Pancreas (tissue), 10 donors: Measurements from ENCODE around the gene DMD. TPM values are rescaled to one million over a fixed set of nuclear protein-coding genes. Genes with fewer than 3 reads are reported as not detected.

Experiments used
- ATAC-seq, 4 donors: fragments of 200-7000 bp; cut with Tn5 transposase; one replicate each; pipeline versions ENCODE4 v1.8.0 to v1.9.1; 2020; ENCODE audit warnings: mild to moderate bottlenecking in 4 of 4, moderate library complexity in 4 of 4
- DNase-seq, 6 donors: peaks; one replicate each; pipeline ENCODE4 v3.0.0-alpha.2; 2020
- FAIRE-seq: peaks from 2 replicates; lab custom pipeline; 2012; peaks lifted over from hg19 to GRCh38; lab: Jason Lieb, UNC
- H3K27ac ChIP-seq, 4 donors: fragments of 200-600 bp; sonication (generic); 1 replicate in 3 of 4; 2 replicates in 1 of 4; pipeline versions ENCODE4 v1.5.0 to v1.8.0; 2020
- H3K27me3 ChIP-seq, 4 donors: fragments of 200-600 bp; one replicate each; pipeline ENCODE4 v1.8.0; 2021
- H3K36me3 ChIP-seq, 3 donors: fragments of 200-600 bp; sonication (generic) in 1 of 3; one replicate each; pipeline versions ENCODE4 v1.5.0 to v1.8.0; 2020 to 2021
- H3K4me1 ChIP-seq, 3 donors: fragments of 200-600 bp; one replicate each; pipeline ENCODE4 v1.8.0; 2021
- H3K4me3 ChIP-seq, 4 donors: fragments of 200-600 bp; sonication (generic) in 2 of 4; one replicate each; pipeline versions ENCODE4 v1.5.0 to v1.8.0; 2020 to 2021
- H3K9me3 ChIP-seq, 4 donors: fragments of 200-600 bp; one replicate each; pipeline ENCODE4 v1.8.0; 2021
- CTCF ChIP-seq, 4 donors: fragments of 200-600 bp; sonication (generic) in 3 of 4; IDR thresholded peaks; one replicate each; pipeline versions ENCODE4 v1.5.0 to v1.8.0; 2021; ENCODE audit warnings: antibody characterized with exemption in 4 of 4
- WGBS, 2 donors: extraction: QIAGEN DNeasy Blood & Tissue Kit; methylation state at CpG; one replicate each; pipeline ENCODE4 v1.1.7; 2013; 5-methylcytosine and 5-hydroxymethylcytosine counted together
- intact Hi-C, 3 donors: fragments of 100-400 bp; cut with DNase I; formaldehyde crosslinking; loops; one replicate each; pipeline versions ENCODE4 v1.11.1 to v1.14.2; 2022
- polyA plus RNA-seq, 2 donors: library from polyadenylated mRNA; stranded (reverse); fragments of 200-250 nt; gene quantifications; one replicate each; pipeline ENCODE4 v1.2.3, GENCODE V29; 2013
- total RNA-seq, 6 donors: library from RNA; stranded (reverse); fragmentation: NEBNext Ultra II Directional in 4 of 6; extraction: Animal tissue kit (Norgen Biotek cat#: 25700) in 4 of 6; gene quantifications; one replicate each; pipeline versions ENCODE4 v1.2.1 to v1.2.4, GENCODE V29; 2021 to 2023
- donor health status: healthy with polysubstance abuse.
- donor health status: DM: no; HTN: no; CAD: no; lungs with moderate emphysema.
- donor health status: DM: no; HTN: no; CAD: no.
- donor health status: control.
- donor health status: control.
- donor health status: Bipolar disorder and iron deficiency.
- donor health status: DM: yes; HTN: yes; CAD: no.
- donor health status: DM: no; HTN: no; CAD: no.
- donor health status: DM: no; HTN: no; CAD: no.
- donor health status: DM: yes; HTN: yes; CAD: no.

DMD gene
- total and polyA plus RNA-seq, 8 donors = 9.1 to 46.5 (median 32.1) TPM

- Histone ChIP-seq H3K27me3 (peaks cover 0 to 10% (median 0%) of the 10 kb centered on the region in 4 donors), H3K9me3 (peaks cover 0 to under 1% (median 0%) of the 10 kb centered on the region in 4 donors), H3K27ac (no peak overlapping the region), H3K36me3 (no peaks in the 10 kb centered on the region), H3K4me1 (no peaks in the 10 kb centered on the region), H3K4me3 (no peak overlapping the region)
- no peak for TF ChIP-seq CTCF (IDR thresholded peaks at IDR 0.05)
- DNase-seq = no peak
- FAIRE-seq = no peak
- ATAC-seq = no peak
- WGBS, 2 donors = 59 to 80% methylated on average over 6 of the region's 6 CpGs
- intact Hi-C loops = no loop called here
Observed at GRCh38 chrX:31663172-31663571, 1548.2 kb downstream of the DMD start.

GRCh38 chrX:31661280-31661810, 1550.0 kb downstream of the DMD start:
- TF ChIP-seq CTCF (IDR thresholded peaks at IDR 0.05) = no peak
- intact Hi-C loops = no loop called here
- no peaks in the 10 kb centered on the region for H3K4me1 ChIP-seq
- 23 to 25% methylated on average over 2 of the region's 2 CpGs for WGBS, 2 donors
- H3K27ac ChIP-seq = no peak overlapping the region
- no peaks in the 10 kb centered on the region for H3K36me3 ChIP-seq
- DNase-seq (no peak), FAIRE-seq (no peak), ATAC-seq (peak in 1 of 4 donors; percentile 44)
- no peaks in the 10 kb centered on the region for H3K9me3 ChIP-seq
- no peak overlapping the region for H3K4me3 ChIP-seq
- H3K27me3 ChIP-seq = peaks cover 0 to 10% (median 0%) of the 10 kb centered on the region in 4 donors

GRCh38 chrX:31658360-31658759, 1553.0 kb downstream of the DMD start:
- Histone ChIP-seq H3K27ac (no peak overlapping the region), H3K9me3 (no peaks in the 10 kb centered on the region), H3K36me3 (no peaks in the 10 kb centered on the region), H3K27me3 (peaks cover 0 to 10% (median 0%) of the 10 kb centered on the region in 4 donors), H3K4me1 (no peaks in the 10 kb centered on the region), H3K4me3 (no peak overlapping the region)
- peak in 2 of 4 donors; percentile 36 to 46 for ATAC-seq
- FAIRE-seq = peak; percentile 99
- TF ChIP-seq CTCF (IDR thresholded peaks at IDR 0.05) = peak in 3 of 4 donors; percentile 19 to 54 (median 38)
- intact Hi-C loops = loop anchor here in 1 of 3 donors (10.0 kb wide), 1 partner anchor 624 kb away; no protein-coding TSS in a partner anchor
- 1 to 2% methylated on average over 4 of the region's 4 CpGs for WGBS, 2 donors
- DNase-seq = no peak

GRCh38 chrX:31656013-31656412, 1555.3 kb downstream of the DMD start:
- DNase-seq (no peak), ATAC-seq (no peak), FAIRE-seq (peak; percentile 39)
- Histone ChIP-seq H3K27me3 (peaks cover 0 to 10% (median 0%) of the 10 kb centered on the region in 4 donors), H3K4me1 (no peaks in the 10 kb centered on the region), H3K9me3 (no peaks in the 10 kb centered on the region), H3K27ac (no peak overlapping the region), H3K36me3 (no peaks in the 10 kb centered on the region), H3K4me3 (no peak overlapping the region)
- intact Hi-C loops = loop anchor here in 1 of 3 donors (10.0 kb wide), 1 partner anchor 621 kb away; no protein-coding TSS in a partner anchor
- no peak for TF ChIP-seq CTCF (IDR thresholded peaks at IDR 0.05)

- H3K9me3 ChIP-seq = no peaks in the 10 kb centered on the region
- FAIRE-seq (peak; percentile 70), DNase-seq (no peak), ATAC-seq (no peak)
- peaks cover 0 to 2% (median 0%) of the 10 kb centered on the region in 4 donors for H3K27me3 ChIP-seq
- H3K36me3 ChIP-seq = no peaks in the 10 kb centered on the region
- no peak for TF ChIP-seq CTCF (IDR thresholded peaks at IDR 0.05)
- intact Hi-C loops = loop anchor here in 1 of 3 donors (10.0 kb wide), 1 partner anchor 619 kb away; no protein-coding TSS in a partner anchor
- H3K4me1 ChIP-seq = no peaks in the 10 kb centered on the region
- H3K4me3 ChIP-seq = no peak overlapping the region
- H3K27ac ChIP-seq = no peak overlapping the region
Observed at GRCh38 chrX:31653422-31653821, 1557.9 kb downstream of the DMD start.
